Uterus (tissue), 2 donors: ENCODE data around the gene SPSB3.

Experiments used
- CTCF ChIP-seq, 4 experiments: fragments of 200-600 bp in 2 of 4; fragments of 450-650 bp in 2 of 4; sonication (generic) in 2 of 4; IDR thresholded peaks; one replicate each; pipeline ENCODE4 v1.5.1; 2016 to 2019; ENCODE audit warnings: antibody characterized with exemption in 4 of 4, mild to moderate bottlenecking in 2 of 4, moderate library complexity in 1 of 4
- POLR2A ChIP-seq, 2 donors: fragments of 450-650 bp; IDR thresholded peaks; one replicate each; pipeline ENCODE4 v1.6.1; 2016; ENCODE audit warnings: antibody characterized with exemption in 2 of 2, mild to moderate bottlenecking in 1 of 2, moderate library complexity in 1 of 2

DNA sequence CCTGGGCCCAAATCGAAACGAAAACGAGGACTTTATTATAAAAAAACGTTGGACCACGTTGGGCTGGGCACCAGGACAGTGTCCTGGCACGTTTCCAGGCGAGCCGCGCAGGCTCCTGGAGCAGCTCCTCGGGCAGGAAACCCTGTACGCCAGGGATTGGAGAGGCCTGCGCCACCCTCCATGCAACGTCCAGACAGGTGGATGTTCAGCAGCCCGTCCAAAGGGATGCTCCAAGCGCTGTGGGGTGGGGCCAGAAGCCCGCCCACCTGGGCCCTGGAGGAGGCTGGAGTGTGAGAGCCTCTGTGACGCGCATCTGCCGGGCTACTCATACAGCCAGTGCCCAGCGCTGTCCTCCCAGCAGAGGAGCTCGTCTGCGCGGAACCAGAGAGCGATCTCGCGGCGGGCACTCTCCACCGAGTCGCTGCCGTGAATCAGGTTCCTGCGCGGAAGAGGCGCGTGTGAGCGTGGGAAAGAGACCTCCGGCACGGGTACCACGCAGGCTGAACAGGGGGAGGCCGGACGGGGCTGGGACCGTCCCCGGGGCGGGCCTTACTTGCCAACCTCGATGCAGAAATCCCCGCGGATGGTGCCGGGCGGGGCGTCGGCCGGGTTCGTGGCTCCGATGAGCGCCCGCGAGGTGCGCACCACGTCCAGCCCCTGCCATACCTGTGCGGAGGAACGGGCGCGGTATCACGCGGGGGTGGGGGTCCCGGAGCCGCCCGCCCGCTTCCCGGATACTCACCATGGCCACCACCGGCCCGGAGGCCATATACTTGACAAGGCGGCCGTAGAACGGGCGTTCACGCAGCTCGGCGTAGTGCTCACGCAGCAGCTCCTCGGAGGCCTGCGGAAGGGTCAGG is 11.8 kb downstream of the SPSB3 start:
- no peak for TF ChIP-seq CTCF (IDR thresholded peaks at IDR 0.05)
- no peak for TF ChIP-seq POLR2A (IDR thresholded peaks at IDR 0.05)
